Panc1 (cell line): Measurements from ENCODE around the gene PANK4. TPM values are rescaled to one million over a fixed set of nuclear protein-coding genes. Genes with fewer than 3 reads are reported as not detected.

ENCODE experiments used
- ATAC-seq: fragments of 200-7000 bp; cut with Tn5 transposase; 2 replicates; pipeline ENCODE4 v1.9.1; 2020; ENCODE audit warnings: mild to moderate bottlenecking, moderate library complexity
- BruUV-seq: library from RNA; stranded (reverse); fragments of 400-500 nt; replicated peaks from 2 replicates; lab custom pipeline; 2021; lab: Mats Ljungman, UMichigan
- CTCF ChIA-PET: fragments of 300-600 bp; sonication (Branson Sonifier 250); formaldehyde crosslinking; loops from one replicate; lab custom pipeline; 2022; ENCODE audit warnings: antibody characterized with exemption; lab: Charles Lee
- POLR2A ChIA-PET: fragments of 300-600 bp; sonication (Branson Sonifier 250); formaldehyde crosslinking; loops from one replicate; lab custom pipeline; 2022; ENCODE audit warnings: antibody characterized with exemption; lab: Charles Lee
- DNase-seq: peaks from one replicate; pipeline ENCODE4 v3.0.0-alpha.2; 2010; ENCODE audit warnings: low read depth, low spot score
- H3K27ac ChIP-seq: 2 replicates; pipeline ENCODE4 v1.5.1; 2011; ENCODE audit warnings: mild to moderate bottlenecking, low read length, inconsistent platforms
- H3K27me3 ChIP-seq: fragments of 200-500 bp; sonication (Bioruptor generic); 2 replicates; pipeline ENCODE4 v1.6.0; 2014; ENCODE audit warnings: low read length, inconsistent platforms; ENCODE audit not compliant: control insufficient read depth, insufficient read depth
- H3K36me3 ChIP-seq: fragments of 200-500 bp; sonication (Bioruptor generic); 2 replicates; pipeline ENCODE4 v1.5.1; 2014; ENCODE audit warnings: inconsistent platforms, mild to moderate bottlenecking, low read length, moderate library complexity; ENCODE audit not compliant: control insufficient read depth, insufficient read depth
- H3K4me1 ChIP-seq: 2 replicates; pipeline ENCODE4 v1.5.1; 2011; ENCODE audit warnings: inconsistent platforms, mild to moderate bottlenecking, low read length, moderate library complexity; ENCODE audit not compliant: control insufficient read depth, insufficient read depth
- H3K4me3 ChIP-seq, 2 experiments: 2 replicates each; pipeline ENCODE4 v1.5.1; 2011 to 2012; ENCODE audit warnings: low read depth in 2 of 2, low read length in 2 of 2, mild to moderate bottlenecking in 2 of 2, inconsistent platforms in 1 of 2, moderate library complexity in 1 of 2
- H3K9me3 ChIP-seq: fragments of 200-500 bp; sonication (Bioruptor generic); 2 replicates; pipeline ENCODE4 v1.5.1; 2014; ENCODE audit warnings: low read depth, mild to moderate bottlenecking, inconsistent platforms, low read length, moderate library complexity; ENCODE audit not compliant: control insufficient read depth, insufficient read depth
- POLR2AphosphoS5 ChIP-seq: IDR thresholded peaks from 2 replicates; pipeline ENCODE4 v1.6.1; 2012; ENCODE audit warnings: mild to moderate bottlenecking, low read depth, low read length, moderate library complexity
- SIN3A ChIP-seq: IDR thresholded peaks from 2 replicates; pipeline ENCODE4 v1.6.1; 2012; ENCODE audit warnings: low read depth, mild to moderate bottlenecking, low read length, moderate library complexity, borderline replicate concordance; ENCODE audit not compliant: insufficient read depth
- TCF7L2 ChIP-seq: IDR thresholded peaks from 2 replicates; pipeline ENCODE4 v1.6.1; 2011; ENCODE audit warnings: mild to moderate bottlenecking, low read depth, low read length, inconsistent platforms
- in situ Hi-C: cut with HindIII; loops from 2 replicates; pipeline ENCODE4 v1.10.0; 2016; ENCODE audit warnings: low sequenced_read_pairs, low pct_unique_long_range_greater_than_20kb
- intact Hi-C: fragments of 100-400 bp; cut with micrococcal nuclease; formaldehyde crosslinking; loops from one replicate; pipeline ENCODE4 v1.10.0; 2022; ENCODE audit not compliant: unreplicated experiment
- total RNA-seq: library from RNA; stranded (reverse); gene quantifications from one replicate; pipeline ENCODE4 v1.2.1, GENCODE V29; 2021; ENCODE audit not compliant: unreplicated experiment
- TF ChIP-seq, protein P1 (sequence below), 2 experiments: IDR thresholded peaks; 2 replicates each; pipeline ENCODE4 v1.6.1; 2011 to 2012; ENCODE audit warnings: low read depth in 2 of 2, control low read depth in 1 of 2, low read length in 1 of 2, mild to moderate bottlenecking in 1 of 2, moderate library complexity in 1 of 2; ENCODE audit not compliant: insufficient read depth in 1 of 2
- TF ChIP-seq, protein P2 (sequence below): fragments of 450-650 bp; IDR thresholded peaks from 2 replicates; pipeline ENCODE4 v1.5.1; 2017; ENCODE audit warnings: mild to moderate bottlenecking

Gene PANK4
- total RNA-seq, 1 experiment from 2014 or later = 35.9 TPM

DNA sequence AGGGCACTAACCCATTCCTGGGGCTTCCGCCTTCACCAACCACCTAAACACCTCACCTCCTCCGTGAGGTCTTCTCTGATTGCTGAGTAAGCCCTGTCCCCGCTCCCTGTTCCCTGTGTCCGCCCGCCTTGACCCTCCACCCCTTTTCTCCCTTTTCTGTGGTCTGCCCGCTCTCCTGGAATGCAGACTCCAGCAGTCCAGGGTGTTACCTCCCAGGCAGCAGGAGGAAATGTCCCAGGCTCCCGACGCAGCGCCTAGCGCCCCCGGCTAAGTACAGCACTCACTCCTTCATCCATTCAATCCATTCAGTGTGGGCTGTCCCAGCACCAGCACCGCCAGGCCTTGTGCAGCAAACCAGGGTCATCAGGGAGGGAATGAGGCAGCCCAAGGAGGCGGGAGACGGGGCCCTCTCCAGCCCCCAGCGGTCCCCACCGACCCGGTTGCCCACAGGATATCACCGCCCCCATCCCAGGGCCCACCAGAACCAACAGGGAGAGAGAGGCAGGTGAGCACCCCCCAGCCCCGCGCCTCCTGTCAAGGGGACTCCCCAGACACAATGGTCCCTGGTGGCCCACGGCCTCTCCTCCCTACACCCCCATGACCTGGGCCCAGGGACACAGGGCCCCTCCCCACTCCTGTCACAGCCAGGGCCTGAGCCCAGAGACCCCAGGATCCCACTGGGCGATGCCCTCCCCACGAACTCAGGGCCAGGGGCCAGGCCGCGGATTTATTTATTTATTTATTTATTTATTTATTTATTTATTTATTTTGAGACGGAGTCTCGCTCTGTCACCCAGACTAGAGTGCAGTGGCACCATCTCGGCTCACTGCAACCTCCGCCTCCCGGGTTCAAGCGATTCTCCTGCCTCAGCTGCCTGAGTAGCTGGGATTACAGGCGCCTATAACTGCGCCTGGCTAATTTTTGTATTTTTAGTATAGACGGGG lies 40.0 kb upstream of the PANK4 start:
- ATAC-seq = 0 out of 2 replicates have a peak, but pooled peaks have one; percentile 27
- POLR2A ChIA-PET = no interaction called here

DNA sequence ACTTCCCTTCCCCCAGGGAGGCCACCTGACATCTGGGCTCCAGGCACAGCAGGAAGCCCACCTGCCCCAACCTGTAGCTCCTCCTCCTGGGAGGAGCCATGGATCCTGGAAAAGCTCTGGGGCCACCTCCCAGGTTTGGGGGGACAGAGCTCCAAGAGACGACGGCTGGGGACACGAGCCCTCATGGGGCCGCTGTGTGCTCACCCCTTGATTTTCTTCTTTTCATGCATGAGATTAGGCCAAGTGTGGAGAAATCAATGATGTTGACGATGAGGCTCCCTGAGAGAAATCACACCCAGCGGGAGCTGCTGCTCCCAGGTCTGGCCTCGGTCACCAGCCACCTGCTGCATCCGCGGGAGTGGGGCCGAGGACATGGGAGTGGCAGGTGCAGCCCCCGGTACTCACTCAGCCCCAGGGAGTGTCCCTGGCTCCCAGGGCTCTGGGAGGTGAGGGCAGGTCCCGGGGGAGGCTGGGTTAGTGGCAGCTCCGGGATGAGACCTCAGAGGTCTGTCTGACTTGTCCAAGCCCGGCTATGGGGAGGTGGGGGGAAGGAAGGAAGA lies 38.5 kb upstream of the PANK4 start:
- no peak for DNase-seq
- Histone ChIP-seq H3K4me1 (no peaks in the 10 kb centered on the region; the same call in 1 of the 2 replicates), H3K9me3 (no peaks in the 10 kb centered on the region), H3K27ac (no peak overlapping the region), H3K36me3 (no peaks in the 10 kb centered on the region), H3K27me3 (no peaks in the 10 kb centered on the region), H3K4me3 (no peak overlapping the region)
- intact Hi-C loops (no loop called here), in situ Hi-C loops (no loop called here)
- ChIA-PET CTCF (no interaction called here), POLR2A (interaction anchor here (0.7 kb wide), 1 partner anchor 173 kb away, joined by 6 read pairs; no protein-coding TSS in a partner anchor)
- no peak for ATAC-seq
- TF ChIP-seq, protein P1, sequence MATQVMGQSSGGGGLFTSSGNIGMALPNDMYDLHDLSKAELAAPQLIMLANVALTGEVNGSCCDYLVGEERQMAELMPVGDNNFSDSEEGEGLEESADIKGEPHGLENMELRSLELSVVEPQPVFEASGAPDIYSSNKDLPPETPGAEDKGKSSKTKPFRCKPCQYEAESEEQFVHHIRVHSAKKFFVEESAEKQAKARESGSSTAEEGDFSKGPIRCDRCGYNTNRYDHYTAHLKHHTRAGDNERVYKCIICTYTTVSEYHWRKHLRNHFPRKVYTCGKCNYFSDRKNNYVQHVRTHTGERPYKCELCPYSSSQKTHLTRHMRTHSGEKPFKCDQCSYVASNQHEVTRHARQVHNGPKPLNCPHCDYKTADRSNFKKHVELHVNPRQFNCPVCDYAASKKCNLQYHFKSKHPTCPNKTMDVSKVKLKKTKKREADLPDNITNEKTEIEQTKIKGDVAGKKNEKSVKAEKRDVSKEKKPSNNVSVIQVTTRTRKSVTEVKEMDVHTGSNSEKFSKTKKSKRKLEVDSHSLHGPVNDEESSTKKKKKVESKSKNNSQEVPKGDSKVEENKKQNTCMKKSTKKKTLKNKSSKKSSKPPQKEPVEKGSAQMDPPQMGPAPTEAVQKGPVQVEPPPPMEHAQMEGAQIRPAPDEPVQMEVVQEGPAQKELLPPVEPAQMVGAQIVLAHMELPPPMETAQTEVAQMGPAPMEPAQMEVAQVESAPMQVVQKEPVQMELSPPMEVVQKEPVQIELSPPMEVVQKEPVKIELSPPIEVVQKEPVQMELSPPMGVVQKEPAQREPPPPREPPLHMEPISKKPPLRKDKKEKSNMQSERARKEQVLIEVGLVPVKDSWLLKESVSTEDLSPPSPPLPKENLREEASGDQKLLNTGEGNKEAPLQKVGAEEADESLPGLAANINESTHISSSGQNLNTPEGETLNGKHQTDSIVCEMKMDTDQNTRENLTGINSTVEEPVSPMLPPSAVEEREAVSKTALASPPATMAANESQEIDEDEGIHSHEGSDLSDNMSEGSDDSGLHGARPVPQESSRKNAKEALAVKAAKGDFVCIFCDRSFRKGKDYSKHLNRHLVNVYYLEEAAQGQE (IDR thresholded peaks at IDR 0.05; ENCODE audit: insufficient read depth in 1 of 2, low read depth in 2 of 2, low read length in 1 of 2) = no peak
- TF ChIP-seq TCF7L2 (no peak), SIN3A (no peak)
- no TSS peak for BruUV-seq

More for the DNA sequence above, 40.0 kb upstream of the PANK4 start:
- Histone ChIP-seq H3K9me3 (no peaks in the 10 kb centered on the region), H3K4me1 (no peaks in the 10 kb centered on the region), H3K4me3 (no peak overlapping the region), H3K36me3 (no peaks in the 10 kb centered on the region), H3K27me3 (no peaks in the 10 kb centered on the region), H3K27ac (no peak overlapping the region)
- DNase-seq = no peak
- TF ChIP-seq, protein P2, sequence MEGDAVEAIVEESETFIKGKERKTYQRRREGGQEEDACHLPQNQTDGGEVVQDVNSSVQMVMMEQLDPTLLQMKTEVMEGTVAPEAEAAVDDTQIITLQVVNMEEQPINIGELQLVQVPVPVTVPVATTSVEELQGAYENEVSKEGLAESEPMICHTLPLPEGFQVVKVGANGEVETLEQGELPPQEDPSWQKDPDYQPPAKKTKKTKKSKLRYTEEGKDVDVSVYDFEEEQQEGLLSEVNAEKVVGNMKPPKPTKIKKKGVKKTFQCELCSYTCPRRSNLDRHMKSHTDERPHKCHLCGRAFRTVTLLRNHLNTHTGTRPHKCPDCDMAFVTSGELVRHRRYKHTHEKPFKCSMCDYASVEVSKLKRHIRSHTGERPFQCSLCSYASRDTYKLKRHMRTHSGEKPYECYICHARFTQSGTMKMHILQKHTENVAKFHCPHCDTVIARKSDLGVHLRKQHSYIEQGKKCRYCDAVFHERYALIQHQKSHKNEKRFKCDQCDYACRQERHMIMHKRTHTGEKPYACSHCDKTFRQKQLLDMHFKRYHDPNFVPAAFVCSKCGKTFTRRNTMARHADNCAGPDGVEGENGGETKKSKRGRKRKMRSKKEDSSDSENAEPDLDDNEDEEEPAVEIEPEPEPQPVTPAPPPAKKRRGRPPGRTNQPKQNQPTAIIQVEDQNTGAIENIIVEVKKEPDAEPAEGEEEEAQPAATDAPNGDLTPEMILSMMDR = no peak
- TF ChIP-seq POLR2AphosphoS5 (no peak), SIN3A (no peak), TCF7L2 (no peak)
- TF ChIP-seq, protein P1 (IDR thresholded peaks at IDR 0.05; ENCODE audit: insufficient read depth in 1 of 2, low read depth in 2 of 2, low read length in 1 of 2) = no peak
- in situ Hi-C loops = no loop called here
- no TSS peak for BruUV-seq
- intact Hi-C loops = no loop called here
- CTCF ChIA-PET = no interaction called here
